ENCODE results near the gene ALOX5.
"Not testable (repeated sequence)": the region's sequence is repeated elsewhere in the genome, so short reads cannot be mapped to it uniquely, and the experiment has no call there.

ALOX5 gene

DNA sequence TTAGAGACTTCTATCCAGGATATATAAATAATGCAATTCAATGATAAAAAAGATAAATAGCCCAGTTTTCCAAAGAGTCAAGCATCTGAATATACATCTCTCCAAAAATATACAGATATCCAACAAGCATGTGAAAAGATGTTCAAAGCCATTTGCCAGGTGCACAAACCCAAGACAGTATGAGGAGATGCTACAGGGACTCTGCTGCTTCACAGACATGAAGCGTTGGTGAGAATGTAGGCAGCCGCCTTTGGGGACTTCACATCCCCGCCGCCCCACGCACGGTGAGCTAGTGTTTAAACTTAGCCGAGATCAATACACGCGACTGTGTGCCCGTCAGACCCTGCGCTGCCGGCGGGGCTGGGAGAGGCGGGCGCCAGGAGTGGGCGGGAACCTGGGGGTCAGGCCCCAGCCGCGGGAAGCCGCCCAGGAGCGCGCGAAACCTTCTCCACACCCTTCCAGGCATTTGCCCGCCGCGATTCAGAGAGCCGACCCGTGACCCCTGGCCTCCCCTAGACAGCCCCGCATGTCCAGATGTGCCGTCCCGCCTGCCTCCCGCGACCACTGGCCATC lies 927 bp upstream of the ALOX5 start:
- DNase-seq (ENCODE audit: extremely low spot score, insufficient read length, low read depth) (no peak), FAIRE-seq (peak; percentile 36)

DNA sequence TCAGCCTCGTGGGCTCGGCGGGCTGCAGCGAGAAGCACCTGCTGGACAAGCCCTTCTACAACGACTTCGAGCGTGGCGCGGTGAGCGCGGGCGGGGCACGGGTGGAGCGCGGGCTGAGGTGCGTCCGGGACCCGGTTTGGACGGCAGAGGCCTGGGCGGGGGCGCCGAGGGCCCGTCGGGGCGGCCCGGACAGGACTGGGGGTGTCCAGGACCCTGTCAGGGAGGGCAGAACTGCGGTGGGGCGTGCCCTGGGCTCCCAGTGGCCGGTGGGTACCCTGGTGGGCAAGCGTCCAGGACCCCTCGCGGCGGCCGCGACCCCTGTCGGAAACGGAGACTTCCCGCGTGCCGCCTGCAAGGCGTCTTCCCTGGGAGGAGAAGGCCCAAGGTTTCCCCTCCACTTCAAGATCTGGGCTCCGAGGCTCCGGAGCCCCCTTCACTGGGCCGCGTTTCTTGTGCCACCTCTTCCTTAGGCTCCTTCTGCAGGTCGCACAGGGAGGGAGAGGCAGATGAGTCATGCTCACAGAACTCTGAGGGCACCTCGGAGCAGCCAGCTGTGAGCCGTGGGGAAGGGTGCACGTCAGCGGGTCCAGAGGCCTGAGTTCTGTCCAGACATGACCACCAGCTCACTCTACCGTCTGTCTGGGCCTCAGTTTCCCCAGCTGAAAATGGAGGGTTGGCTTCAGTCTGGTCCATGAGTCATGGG lies 485 bp downstream of the ALOX5 start:
- DNase-seq (ENCODE audit: extremely low spot score, insufficient read length, low read depth): no peak

DNA sequence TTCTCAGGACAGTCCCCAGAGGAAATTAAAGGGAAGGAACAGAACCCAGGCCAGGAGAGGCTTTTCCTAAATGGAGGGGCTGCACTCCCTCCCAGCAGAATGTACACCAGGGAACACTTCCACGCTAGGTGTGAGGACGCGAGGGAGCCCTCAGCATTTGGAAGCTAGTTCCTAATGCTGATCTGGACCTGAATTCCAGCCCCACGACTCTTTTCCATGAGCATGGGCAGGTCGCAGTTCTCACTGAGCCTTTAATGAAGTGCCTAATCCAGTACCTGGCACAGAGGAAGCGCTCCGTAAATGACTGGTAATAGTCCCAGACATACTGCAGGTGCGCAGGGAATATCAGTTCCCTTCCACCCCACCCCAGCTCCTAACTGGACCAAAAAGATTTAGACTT lies 1.1 kb downstream of the ALOX5 start:
- FAIRE-seq (no peak), DNase-seq (ENCODE audit: extremely low spot score, insufficient read length, low read depth) (no peak)

More for the DNA sequence above, 485 bp downstream of the ALOX5 start:
- no peak for FAIRE-seq

DNA sequence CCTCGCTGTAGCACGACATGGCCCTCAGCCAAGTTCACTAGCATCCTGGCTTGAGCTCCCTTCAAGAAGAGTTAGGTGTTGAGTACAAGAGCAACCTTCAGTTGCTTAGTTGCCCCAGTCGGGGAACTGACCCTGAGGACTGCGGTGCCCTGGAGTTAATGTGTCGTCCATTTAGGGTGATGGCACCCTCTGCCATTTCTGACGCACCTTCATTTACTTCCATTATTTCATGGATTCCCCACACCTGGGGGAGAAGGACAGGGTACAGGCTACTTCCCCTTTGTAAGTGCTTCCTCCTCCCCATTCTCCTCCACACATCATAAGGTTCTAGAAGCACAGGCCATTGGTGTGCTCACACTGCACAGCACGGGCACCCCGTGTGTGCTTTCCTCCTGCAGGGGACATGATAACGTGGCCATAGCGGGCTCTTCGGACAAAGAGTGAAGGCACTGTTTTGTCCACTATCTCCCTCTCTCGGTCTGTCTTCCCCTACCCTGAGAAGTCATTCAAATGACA lies 1.8 kb downstream of the ALOX5 start:
- no peak for DNase-seq (ENCODE audit: extremely low spot score, insufficient read length, low read depth)
- no peak for FAIRE-seq

DNA sequence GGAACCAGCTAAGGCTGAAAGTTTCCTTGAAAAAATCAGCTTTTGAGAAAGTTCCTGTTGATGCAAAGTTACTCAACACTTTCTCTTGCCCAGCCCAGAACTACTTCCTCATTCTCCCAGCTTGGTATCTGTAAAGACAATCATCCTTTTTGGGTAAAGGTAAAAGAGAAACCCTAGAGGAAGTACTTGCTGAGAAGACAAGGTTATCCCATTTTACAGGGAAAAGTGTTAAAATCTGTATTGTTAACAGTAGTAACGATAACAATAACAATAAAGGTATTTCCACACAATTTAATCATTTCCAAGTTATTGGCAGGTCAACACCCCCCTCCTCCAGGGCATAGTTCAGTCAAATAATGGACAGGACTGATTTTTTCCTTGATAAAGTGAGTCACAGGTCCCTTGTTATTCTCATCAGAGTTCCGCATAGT lies 2.4 kb downstream of the ALOX5 start:
- DNase-seq (ENCODE audit: extremely low spot score, insufficient read length, low read depth): no peak
- FAIRE-seq: peak; percentile 90

DNA sequence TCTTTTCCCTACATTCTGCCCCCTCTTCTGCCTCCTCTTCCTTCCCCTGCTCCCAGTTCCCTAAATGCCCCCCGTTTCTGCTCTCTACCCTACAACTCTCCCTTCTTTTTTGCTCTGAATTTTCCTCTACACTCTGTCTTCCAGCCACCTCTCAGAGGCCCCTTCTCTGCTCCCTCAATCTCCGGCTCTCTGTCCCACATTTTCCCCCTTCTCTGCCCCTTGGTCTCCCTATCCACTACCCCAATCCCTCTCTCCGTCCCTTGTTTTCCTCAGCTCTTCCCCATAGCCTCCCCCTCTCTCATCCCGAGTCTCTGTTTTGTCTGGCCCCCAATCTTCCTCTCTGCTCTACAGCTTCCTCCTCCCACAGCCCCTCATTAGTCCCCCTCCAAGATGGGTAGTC lies 3.3 kb downstream of the ALOX5 start:
- no peak for FAIRE-seq
- DNase-seq (ENCODE audit: extremely low spot score, insufficient read length, low read depth): no peak

DNA sequence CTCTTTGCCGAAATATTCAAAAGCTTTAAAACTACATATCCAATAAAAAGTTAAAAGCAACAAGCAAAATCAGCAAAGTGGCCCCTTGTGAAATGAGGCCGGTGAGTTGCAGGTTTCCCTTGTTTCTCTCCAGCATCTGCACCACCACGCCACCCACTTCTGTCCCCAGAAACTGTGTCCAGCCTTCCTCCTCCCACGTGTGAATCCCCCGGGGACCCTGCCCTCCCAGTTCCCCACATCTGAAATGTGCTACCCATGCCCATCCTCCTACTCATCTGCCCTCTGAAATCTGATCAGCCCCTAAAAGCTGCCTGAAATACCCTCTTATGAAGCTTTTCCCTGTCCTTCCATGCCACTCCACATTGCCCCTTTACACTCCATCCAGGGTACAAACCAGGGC lies 3.8 kb downstream of the ALOX5 start:
- FAIRE-seq: peak; percentile 31
- DNase-seq (ENCODE audit: extremely low spot score, insufficient read length, low read depth): no peak

DNA sequence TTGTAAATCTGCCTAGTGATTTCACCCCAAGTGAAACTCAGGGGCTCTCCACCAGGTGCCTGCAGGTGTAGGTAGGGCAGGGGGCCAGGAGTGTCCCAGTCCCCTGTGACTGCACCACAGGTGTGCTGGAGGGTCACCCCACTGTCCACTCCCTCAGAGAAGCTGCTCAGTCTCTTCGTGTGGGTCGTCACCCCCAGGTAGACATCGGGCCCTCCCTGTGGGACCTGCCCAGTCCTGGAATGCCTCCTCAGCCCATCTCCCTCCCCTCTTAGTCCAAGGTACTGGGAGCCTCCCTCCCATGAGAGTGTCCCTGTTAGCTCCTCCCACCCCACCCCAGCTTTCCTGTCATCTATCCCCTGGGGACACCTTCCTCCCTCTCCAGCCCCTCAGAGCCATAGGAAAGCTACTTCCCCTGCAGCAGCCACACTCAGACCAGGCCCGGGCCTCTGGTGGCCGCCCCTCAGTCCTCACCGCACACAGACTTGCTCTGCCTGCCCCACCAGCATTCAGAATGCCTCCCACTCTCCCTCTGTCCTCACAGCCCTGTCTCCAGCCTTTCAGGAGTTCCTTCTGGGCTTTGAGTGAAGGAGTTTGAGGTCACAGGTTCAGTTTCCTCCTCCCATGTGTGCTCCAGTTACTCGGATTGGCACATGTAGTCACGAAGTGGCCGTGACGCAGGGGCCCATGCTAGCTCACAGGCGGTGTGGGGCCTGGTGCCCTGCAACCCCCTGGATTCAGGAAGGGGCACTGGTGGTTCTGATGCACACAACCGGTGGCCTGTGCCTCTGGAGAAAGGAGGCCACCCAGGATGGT lies 5.1 kb downstream of the ALOX5 start:
- DNase-seq (ENCODE audit: extremely low spot score, insufficient read length, low read depth) (no peak), FAIRE-seq (no peak)

DNA sequence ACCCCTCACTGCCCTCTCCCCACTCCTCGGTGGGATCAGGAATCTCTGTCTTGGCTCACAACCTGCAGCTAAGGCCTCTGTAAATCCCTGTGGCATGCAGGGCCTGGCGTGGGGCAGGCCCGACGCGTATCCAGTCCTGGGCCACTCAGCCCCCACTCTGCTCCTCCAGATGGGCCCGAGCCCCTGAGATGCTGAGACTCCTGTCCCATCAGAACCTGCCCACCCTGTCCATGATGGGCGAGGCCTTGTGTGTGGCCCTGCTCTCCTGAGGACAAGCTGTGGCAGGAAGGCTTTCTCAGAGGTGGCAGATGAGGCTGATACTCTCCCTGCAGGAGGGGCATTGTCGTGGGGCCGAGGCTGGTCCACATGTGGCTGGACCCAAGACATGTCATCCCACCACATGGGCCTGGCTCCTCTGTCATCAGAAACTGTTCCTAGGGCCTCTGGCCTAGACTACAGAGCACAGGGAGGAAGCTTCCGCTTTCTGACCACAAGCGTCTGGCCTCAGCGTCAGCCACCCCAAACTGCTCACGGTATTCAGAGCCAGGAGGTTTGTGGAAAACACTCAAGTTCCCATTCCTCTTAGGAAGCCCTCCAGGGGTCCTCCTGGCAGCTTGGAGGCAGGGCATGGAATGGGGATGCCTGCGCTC lies 6.0 kb downstream of the ALOX5 start:
- DNase-seq (ENCODE audit: extremely low spot score, insufficient read length, low read depth) (no peak), FAIRE-seq (peak; percentile 59)

DNA sequence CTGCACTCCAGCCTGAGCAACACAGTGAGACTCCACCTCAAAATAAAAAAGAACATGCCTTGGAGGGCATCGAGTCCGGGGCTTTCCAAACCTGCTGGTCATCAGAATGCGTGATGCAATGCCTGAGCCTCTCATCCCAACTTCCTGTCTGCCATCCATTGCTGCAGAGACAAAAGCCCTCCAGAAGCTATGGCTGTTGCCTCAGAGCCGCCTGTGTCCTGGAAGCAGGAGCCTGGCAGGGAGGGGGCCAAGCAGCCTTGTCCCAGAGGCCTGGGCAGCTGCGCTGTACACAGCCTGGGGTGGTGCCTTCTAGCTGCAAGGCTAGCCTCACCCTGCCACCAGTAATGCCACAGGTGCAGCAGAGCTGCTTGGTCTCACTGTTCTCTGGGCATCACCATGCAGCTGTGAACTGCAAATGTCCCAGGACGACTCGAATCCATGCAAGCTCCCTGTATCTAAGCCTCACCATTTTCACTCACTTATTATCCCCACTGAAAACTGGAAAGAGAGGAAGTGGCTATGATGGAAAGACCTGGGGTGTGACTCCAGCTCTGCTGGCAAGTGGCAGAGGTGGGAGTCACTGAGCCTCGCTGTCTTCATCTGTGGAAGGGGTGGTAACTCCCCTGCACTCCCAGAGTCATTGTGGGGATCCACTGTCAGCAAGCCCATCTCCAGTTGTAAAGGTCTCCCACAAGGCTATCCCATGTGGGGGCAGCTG lies 7.0 kb downstream of the ALOX5 start:
- no peak for DNase-seq (ENCODE audit: extremely low spot score, insufficient read length, low read depth)

DNA sequence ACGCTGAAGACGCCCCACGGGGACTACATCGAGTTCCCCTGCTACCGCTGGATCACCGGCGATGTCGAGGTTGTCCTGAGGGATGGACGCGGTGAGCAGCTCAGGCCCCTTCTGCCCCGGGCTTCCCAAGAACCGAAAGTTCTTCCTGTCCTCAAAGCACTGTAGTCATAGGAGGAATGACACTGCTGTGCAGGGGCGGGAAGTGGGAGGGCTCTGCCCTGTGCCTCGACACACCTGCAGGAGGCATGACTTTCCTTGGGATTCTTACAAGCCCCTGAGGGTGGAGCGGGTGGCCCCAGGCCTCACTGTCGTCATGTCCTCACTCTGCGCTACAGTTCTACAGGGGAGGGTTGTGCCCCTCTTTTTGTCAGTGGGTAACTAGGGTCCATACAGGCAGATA lies 8.6 kb downstream of the ALOX5 start:
- DNase-seq (ENCODE audit: extremely low spot score, insufficient read length, low read depth) (no peak), FAIRE-seq (no peak)

More for the DNA sequence above, 7.0 kb downstream of the ALOX5 start:
- no peak for FAIRE-seq

DNA sequence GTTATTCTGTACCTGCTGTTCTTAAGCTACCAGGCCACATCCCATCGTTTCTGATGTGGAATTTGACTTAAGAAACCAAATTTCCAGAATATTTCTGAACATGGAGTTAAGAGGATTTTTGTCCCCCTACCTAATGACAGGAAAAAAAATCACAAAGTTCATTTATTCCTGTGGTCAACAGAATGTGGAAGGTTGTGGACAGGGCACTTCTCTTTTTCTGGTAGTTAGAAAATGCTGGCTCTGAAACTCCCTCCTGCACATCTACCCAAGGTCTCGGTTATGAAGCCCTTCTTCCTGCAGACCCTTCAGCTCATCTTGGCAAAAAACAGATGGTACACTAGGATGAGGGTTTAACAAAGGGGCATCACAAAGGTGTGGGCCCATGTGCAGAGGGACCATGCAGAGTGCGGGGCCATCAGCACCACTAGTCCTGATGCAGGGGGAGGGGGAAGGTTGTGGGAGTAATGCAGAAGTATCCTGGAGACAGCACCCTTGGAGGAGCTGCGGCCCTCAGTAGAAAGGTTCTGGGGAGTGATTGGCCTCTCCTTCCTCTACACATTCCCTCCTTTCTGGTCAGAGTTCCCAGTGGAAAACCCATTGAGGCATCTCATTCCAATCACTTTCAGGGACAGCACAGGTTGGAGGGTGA lies 9.8 kb downstream of the ALOX5 start:
- DNase-seq (ENCODE audit: extremely low spot score, insufficient read length, low read depth) (no peak), FAIRE-seq (no peak)

DNA sequence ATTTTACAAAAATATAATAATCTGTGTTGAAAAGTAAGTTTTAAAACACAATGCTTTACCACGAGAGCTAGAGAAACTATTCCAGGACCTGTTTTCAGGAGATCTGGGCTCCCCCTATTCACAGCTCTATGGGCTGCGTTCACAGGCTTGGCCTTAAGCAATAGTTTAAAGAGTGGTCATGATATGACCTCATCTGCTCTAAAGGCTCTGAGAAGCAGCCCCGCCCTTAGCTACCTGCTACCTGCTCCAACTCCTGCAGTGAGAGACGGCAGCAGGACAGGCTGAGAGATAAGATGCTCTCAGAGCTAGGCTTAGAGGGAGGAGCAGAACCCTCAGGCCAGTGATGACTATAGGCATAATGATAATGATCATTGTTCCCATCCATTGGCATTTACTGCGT lies 12.6 kb downstream of the ALOX5 start:
- no peak for FAIRE-seq

DNA sequence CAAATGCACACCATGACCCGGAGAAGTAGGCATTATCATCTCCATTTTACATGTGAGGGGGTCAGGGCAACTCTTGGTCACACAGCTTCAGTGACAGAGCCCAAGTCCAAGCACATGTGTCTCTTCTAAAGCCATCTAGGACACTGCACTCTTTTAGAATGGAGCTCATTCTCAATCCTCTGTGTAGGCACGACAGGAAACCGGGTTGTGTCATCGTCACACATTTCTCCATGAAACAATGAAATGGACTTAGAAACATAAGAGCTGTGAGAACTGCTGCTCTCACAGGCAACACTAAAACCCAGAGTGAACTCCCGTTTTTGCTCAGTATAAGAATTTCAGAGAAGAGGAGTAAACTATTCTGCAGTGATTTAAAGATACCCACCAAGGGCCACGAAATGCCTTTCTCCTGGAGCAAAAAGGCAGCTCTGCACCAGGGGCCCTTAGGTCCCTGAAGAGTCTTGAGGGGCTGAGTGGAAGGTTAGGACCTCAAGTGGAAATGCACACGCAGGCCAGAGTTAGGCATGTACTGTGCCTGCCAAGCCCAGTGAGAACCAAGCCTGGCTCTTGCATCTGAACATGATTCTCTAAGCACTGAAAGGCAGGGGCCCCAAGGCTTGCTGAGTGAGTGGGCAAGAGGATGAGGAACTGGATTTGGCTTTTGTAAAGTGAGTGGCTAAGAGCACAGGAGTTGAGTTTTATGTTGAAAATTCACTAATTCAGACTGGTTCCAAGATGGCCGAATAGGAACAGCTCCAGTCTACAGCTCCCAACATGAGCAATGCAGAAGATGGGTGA lies 13.3 kb downstream of the ALOX5 start:
- no peak for DNase-seq (ENCODE audit: extremely low spot score, insufficient read length, low read depth)
- FAIRE-seq: no peak

More for the DNA sequence above, 12.6 kb downstream of the ALOX5 start:
- no peak for DNase-seq (ENCODE audit: extremely low spot score, insufficient read length, low read depth)

DNA sequence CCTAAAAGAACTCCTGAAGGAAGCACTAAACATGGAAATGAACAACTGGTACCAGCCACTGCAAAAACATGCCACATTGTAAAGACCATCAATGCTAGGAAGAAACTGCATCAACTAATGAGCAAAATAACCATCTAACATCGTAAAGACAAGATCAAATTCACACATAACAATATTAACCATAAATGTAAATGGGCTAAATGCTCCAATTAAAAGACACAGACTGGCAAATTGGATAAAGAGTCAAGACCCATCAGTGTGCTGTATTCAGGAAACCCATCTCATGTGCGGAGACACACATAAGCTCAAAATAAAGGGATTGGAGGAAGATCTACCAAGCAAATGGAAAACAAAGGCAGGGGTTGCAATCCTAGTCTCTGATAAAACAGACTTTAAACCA lies 15.7 kb downstream of the ALOX5 start:
- not testable (repeated sequence) for DNase-seq (ENCODE audit: extremely low spot score, insufficient read length, low read depth); FAIRE-seq

DNA sequence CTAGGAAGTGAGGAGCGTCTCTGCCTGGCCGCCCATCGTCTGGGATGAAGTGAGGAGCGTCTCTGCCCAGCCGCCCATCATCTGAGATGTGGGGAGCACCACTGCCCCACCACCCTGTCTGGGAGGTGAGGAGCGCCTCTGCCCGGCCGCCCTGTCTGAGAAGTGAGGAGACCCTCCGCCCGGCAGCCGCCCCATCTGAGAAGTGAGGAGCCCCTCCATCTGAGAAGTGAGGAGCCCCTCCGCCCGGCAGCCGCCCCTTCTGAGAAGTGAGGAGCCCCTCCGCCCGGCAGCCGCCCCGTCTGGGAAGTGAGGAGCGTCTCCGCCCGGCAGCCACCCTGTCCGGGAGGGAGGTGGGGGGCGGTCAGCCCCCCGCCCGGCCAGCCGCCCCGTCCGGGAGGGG lies 17.6 kb downstream of the ALOX5 start:
- DNase-seq (ENCODE audit: extremely low spot score, insufficient read length, low read depth); FAIRE-seq: not testable (repeated sequence)

DNA sequence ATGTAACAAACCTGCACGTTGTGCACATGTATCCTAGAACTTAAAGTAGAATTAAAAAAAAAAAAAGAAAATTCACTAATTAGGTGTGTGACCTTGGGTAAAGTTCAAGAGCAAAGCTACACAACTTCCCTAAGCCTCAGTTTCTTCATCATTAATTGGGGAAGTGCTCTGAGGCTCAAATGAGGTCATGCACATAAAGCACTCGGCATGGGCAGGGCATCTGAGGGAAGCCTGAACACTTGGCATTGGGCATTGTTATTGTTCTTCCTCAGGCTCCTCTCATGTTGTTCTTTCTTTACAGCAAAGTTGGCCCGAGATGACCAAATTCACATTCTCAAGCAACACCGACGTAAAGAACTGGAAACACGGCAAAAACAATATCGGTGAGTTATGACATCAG lies 21.5 kb downstream of the ALOX5 start:
- no peak for FAIRE-seq
- no peak for DNase-seq (ENCODE audit: extremely low spot score, insufficient read length, low read depth)

DNA sequence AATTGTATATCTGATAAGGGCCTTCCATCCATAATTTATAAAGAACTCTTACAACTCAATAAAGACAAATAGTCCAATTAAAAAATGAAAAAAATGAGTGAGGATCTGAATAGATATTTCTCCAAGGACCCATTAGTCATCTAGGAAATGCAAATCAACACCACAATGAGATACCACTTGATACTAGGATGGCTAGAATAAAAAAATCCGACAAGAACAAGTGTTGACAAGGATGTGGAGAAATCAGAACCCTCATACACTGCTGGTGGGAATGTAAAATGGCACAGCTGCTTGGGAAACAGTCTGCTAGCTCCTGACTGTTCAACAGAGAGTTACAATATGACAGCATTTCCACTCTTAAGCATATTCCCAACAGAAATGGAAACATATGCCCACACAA lies 24.6 kb downstream of the ALOX5 start:
- no peak for FAIRE-seq

DNA sequence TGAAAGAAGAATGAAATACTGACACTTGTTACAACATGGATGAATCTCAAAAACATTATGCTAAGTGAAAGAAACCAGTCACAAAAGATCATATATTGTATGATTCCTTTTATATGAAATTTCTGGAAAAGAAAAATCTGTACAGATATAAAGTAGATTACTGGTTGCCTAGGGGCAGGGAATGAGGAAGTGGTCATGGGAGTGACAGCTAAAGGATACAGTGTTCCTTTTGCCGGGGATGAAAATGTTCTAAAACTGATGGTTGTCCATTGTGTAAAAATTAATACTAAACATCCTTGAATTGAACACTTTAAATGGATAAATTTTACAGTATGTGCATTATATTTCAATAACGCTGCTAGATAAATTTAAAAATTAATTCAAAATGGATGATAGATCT lies 25.1 kb downstream of the ALOX5 start:
- DNase-seq (ENCODE audit: extremely low spot score, insufficient read length, low read depth): no peak
- no peak for FAIRE-seq

More for the DNA sequence above, 24.6 kb downstream of the ALOX5 start:
- no peak for DNase-seq (ENCODE audit: extremely low spot score, insufficient read length, low read depth)

All from GM18507 (cell line).